OCI-LY1 (cell line): ENCODE results near the gene EFCAB7.

Experiments used
- EZH2 ChIP-seq: fragments of 200-600 bp; sonication (generic), shearing (Covaris generic); IDR thresholded peaks from 2 replicates; pipeline ENCODE4 v1.8.0; 2017; ENCODE audit warnings: borderline replicate concordance, mixed run types, mild to moderate bottlenecking, antibody characterized with exemption, low read length, moderate library complexity, mixed read lengths
- TF ChIP-seq, protein P1 (sequence below): fragments of 200-600 bp; sonication (generic), shearing (Covaris generic); IDR thresholded peaks from 2 replicates; pipeline ENCODE4 v1.5.1; 2017; ENCODE audit warnings: mild to moderate bottlenecking, antibody characterized with exemption, low read length, moderate library complexity, mixed read lengths

GRCh38 chr1:63548303-63548702 lies 25.0 kb downstream of the EFCAB7 start:
- TF ChIP-seq, protein P1, sequence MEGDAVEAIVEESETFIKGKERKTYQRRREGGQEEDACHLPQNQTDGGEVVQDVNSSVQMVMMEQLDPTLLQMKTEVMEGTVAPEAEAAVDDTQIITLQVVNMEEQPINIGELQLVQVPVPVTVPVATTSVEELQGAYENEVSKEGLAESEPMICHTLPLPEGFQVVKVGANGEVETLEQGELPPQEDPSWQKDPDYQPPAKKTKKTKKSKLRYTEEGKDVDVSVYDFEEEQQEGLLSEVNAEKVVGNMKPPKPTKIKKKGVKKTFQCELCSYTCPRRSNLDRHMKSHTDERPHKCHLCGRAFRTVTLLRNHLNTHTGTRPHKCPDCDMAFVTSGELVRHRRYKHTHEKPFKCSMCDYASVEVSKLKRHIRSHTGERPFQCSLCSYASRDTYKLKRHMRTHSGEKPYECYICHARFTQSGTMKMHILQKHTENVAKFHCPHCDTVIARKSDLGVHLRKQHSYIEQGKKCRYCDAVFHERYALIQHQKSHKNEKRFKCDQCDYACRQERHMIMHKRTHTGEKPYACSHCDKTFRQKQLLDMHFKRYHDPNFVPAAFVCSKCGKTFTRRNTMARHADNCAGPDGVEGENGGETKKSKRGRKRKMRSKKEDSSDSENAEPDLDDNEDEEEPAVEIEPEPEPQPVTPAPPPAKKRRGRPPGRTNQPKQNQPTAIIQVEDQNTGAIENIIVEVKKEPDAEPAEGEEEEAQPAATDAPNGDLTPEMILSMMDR = no peak
- no peak for TF ChIP-seq EZH2
